RWPE1 (cell line): ENCODE measurements around the gene SALL4.
"Not testable (repeated sequence)": the region's sequence is repeated elsewhere in the genome, so short reads cannot be mapped to it uniquely, and the experiment has no call there.

Experiments
- CTCF ChIA-PET: fragments of 350-600 bp; sonication (Branson Sonifier 250); formaldehyde crosslinking; extraction: SDS; loops from one replicate; lab custom pipeline; 2021; lab: Yijun Ruan, JAX
- POLR2A ChIA-PET: fragments of 400-600 bp; formaldehyde crosslinking; extraction: SDS; loops from one replicate; lab custom pipeline; 2020; ENCODE audit warnings: antibody characterized with exemption; ENCODE audit not compliant: low non-redundant PET; lab: Yijun Ruan, JAX
- DNase-seq: peaks from one replicate; pipeline ENCODE4 v3.0.0; 2012; ENCODE audit warnings: low spot score
- H3K27ac ChIP-seq: fragments of 450-650 bp; 2 replicates; pipeline ENCODE4 v1.5.1; 2017
- TF ChIP-seq, protein P1 (sequence below): fragments of 450-650 bp; conservative IDR thresholded peaks from 2 replicates; pipeline ENCODE4 v1.5.1; 2017; ENCODE audit warnings: low read depth, mild to moderate bottlenecking

SALL4 gene

DNA sequence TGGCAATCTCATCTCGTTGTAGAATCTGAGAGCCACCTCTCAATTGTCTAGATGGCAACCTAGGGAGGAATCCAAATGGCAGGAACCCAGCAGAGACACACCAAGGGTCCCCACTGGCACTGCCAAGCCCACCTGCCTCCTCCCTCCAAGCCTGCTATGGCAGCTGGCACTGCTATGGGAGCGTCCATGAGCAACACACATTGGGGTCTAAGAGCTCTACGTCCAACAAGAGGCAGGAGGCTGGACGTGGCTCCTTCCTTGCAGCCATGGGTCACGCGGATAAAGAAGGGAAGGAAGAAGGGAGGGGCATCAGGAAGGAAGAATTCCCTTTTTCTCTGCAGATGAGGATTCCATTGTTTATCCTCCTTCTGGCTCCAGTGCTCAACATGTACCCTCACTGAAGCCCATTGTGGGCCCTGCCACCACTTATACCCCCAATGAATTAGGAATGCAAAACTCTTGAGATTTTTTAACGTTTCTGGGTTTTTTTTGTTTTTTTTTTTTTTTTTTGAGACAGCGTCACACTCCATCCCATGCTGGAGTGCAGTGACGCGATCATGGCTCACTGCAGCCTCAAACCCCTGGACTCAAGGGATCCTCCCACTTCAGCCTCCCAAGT, 51.4 kb downstream of the SALL4 start:
- POLR2A ChIA-PET, result no interaction called here
- DNase-seq, result no peak
- TF ChIP-seq, protein P1, sequence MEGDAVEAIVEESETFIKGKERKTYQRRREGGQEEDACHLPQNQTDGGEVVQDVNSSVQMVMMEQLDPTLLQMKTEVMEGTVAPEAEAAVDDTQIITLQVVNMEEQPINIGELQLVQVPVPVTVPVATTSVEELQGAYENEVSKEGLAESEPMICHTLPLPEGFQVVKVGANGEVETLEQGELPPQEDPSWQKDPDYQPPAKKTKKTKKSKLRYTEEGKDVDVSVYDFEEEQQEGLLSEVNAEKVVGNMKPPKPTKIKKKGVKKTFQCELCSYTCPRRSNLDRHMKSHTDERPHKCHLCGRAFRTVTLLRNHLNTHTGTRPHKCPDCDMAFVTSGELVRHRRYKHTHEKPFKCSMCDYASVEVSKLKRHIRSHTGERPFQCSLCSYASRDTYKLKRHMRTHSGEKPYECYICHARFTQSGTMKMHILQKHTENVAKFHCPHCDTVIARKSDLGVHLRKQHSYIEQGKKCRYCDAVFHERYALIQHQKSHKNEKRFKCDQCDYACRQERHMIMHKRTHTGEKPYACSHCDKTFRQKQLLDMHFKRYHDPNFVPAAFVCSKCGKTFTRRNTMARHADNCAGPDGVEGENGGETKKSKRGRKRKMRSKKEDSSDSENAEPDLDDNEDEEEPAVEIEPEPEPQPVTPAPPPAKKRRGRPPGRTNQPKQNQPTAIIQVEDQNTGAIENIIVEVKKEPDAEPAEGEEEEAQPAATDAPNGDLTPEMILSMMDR, result no peak
- CTCF ChIA-PET, result interaction anchor here (0.9 to 1.2 kb wide), 3 partner anchors 25 to 111 kb away, joined by 3 to 5 read pairs (median 3); no protein-coding TSS in a partner anchor
- peak overlapping the region; percentile 89 for H3K27ac ChIP-seq

DNA sequence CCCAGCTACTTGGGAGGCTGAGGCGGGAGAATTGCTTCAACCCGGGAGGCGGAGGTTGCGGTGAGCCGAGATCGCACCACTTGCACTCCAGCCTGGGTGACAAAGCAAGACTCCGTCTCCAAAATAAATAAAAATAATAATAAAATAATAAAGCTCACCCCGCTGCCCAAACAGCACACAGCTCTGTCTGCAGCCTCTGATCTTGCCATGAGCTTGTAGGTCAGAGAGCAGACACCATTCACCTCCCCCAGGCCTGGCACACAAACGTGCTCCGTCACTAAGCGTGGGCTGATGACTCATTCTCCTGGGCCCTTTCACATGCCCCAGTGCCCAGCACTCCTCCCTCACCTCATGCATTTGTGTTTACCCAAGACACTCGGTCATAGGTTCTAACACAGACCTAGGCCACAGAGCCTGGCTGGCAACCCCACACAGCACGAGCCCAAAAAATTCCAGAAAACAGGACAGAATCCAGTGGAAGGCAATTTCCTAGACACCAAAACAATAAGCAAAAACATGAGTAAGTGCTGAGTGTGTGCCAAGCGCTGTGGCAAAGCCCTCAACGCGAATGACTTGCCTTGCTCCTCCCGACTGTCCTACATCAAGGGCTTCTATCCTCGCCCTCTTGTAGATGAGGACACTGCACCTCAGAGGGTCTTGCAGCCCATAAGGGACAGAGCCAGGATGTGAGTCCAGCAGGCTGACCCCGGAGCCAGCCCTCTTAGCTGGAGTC, 52.1 kb downstream of the SALL4 start:
- POLR2A ChIA-PET, result no interaction called here
- CTCF ChIA-PET, result interaction anchor here (0.9 to 1.2 kb wide), 3 partner anchors 26 to 111 kb away, joined by 3 to 5 read pairs (median 3); no protein-coding TSS in a partner anchor
- peak overlapping the region; percentile 89 for H3K27ac ChIP-seq
- TF ChIP-seq, protein P1, result no peak
- DNase-seq, result peak; percentile 99

DNA sequence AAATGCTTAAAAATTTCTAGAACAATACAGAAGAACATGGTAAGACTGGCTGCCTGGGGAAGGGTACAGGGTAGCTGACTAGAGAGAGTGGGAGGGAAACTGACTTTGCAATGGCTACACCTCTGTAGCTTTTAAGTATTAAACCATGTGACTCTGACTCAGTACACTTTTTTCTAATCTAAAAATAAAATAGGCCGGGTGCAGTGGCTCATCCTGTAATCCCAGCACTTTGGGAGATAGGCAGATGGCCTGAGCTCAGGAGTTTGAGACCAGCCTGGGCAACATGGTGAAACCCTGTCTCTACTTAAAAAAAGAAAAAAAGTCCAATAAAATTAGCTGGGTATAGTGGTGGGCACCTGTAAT, 52.7 kb downstream of the SALL4 start:
- peak; percentile 47 for DNase-seq
- H3K27ac ChIP-seq, result peak overlapping the region; percentile 89
- TF ChIP-seq, protein P1, result no peak
- POLR2A ChIA-PET, result no interaction called here
- CTCF ChIA-PET, result interaction anchor here (1.2 kb wide), 1 partner anchor 110 kb away, joined by 5 read pairs; no protein-coding TSS in a partner anchor

DNA sequence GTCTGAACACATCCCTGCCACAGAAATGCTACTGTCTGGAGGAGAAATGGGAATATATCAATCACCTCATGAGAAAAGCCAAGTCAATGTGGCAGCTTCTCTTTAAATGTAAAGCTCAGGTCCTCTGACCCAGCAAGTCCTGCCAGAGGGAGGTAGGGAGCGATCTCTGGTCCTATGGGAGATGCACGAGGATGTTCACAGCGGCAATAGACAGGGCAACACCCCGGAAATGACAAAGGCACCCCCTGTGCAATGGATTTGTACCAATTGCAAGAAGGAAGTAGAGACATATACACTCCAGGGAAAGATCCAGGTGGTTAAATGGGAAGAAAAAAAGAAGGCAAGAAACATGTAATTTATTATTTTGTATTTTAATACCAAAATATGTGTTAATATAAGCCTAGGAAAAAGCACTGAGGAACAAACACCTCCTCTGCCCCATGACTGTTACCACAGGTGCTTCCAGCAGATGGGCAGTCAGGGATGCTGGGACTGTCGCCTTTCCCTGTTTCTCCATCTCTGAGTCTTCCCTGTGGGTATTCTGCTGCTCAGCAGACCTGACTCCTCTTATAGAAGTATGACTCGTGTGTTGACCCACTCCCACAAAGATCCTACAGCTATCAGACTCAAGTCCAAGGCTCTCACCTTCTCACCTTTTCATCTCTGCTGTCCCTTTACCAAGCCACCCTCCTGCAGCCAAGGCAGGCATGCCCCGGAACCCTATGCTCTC, 55.0 kb downstream of the SALL4 start:
- no peak for DNase-seq
- TF ChIP-seq, protein P1, result no peak
- POLR2A ChIA-PET, result no interaction called here
- no peak overlapping the region for H3K27ac ChIP-seq
- CTCF ChIA-PET, result interaction anchor here (0.7 kb wide), 1 partner anchor 16 kb away, joined by 3 read pairs; no protein-coding TSS in a partner anchor

DNA sequence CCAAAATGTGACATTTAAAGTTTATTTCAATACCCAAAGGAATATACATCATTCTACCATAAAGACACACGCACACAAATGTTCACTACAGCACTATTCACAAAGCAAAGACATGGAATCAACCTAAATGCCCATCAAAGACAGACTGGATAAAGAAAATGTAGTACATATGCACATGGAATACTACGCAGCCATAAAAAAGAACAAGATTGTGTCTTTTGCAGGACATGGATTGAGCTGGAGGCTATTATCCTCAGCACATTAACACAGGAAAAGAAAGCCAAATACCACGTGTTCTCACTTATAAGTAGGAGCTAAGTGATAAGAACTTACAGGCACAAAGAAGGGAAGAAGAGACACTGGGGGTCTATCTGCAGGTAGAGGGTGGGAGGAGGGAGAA, 56.5 kb downstream of the SALL4 start:
- TF ChIP-seq, protein P1, result no peak
- no peak overlapping the region for H3K27ac ChIP-seq
- POLR2A ChIA-PET, result no interaction called here
- no peak for DNase-seq
- CTCF ChIA-PET, result no interaction called here

DNA sequence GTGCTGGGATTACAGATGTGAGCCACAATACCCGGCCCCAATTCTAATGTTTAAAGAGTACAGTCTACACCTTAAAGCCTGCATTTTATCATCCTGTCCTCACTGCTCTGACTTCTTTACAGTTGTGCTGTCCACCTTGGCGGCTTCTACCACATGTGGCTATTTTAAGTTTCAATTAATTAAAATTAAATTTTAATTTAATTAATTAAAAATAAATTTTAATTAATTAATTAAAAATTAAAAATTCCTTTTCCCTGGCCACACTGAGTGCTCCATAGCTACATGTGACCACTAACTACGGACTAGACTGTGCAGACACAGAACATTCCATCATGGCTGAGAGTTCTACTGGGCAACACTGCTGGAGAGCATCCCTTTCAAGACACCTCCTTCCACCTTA, 61.5 kb downstream of the SALL4 start:
- no peak overlapping the region for H3K27ac ChIP-seq
- TF ChIP-seq, protein P1, result no peak
- ChIA-PET CTCF (interaction anchor here (0.6 to 0.9 kb wide), 2 partner anchors 49 to 353 kb away, joined by 3 to 5 read pairs; no protein-coding TSS in a partner anchor), POLR2A (no interaction called here)
- no peak for DNase-seq

DNA sequence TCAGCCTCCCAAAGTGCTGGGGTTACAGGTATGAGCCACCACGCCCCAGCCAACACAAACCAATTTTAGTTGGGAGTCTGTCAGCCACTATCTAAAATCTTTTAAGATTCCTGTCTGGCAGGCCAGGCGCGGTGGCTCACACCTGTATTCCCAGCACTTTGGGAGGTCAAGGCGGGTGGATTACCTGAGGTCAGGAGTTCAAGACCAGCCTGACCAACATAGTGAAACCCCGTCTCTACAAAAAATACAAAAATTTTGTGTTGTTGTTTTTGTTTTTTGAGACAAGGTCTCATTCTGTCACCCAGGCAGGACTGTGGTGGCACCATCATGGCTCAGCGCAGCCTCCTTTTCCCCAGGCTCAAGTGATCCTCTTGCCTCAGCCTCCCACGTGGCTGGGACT, 62.0 kb downstream of the SALL4 start:
- DNase-seq, H3K27ac ChIP-seq, POLR2A ChIA-PET, CTCF ChIA-PET: not testable (repeated sequence)
